Urothelium cell line (cell line): ENCODE data around the gene SRP54.
"Not testable (repeated sequence)": the region's sequence is repeated elsewhere in the genome, so short reads cannot be mapped to it uniquely, and the experiment has no call there.

Experiments used
- DNase-seq: peaks from one replicate; pipeline ENCODE4 v3.0.0; 2011; ENCODE audit warnings: low spot score, mixed read lengths
- FAIRE-seq: peaks from 2 replicates; lab custom pipeline; 2011; peaks lifted over from hg19 to GRCh38; lab: Jason Lieb, UNC

Gene SRP54

DNA sequence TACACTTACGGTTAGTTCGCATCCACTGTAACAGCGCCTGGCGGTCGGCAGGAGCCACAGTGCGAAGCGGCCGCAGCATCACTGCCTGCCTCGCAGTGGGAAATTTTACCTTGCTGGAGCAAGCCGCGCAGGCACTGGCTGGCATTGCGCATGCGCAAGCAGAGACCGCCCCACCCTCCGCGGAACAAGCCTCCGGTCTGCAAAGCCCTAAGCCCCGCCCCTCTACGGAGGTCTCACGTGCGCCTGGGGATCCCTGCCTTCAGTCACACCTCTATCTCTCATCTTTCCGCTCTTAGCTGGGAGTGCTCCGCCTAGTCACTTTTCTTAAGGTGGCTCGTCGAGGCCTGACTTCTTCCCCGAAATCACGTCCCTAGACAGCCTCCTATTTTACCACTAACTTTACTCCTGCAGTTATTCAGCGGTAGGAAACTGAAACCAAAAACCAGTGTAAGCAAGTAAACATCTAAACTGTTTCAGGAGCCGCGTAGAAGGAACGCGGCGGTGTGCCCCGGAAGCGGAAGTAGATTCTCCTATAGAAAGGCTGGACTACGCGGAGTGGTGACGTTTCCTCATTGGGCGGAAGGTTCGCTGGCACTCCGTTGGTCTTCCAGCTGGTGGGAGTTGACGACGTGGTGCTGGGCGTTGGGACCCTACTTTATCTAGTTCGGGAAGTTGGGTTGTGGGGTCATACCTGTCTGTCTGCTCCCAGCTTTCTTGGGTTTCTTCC, at the start of gene SRP54:
Gene SRP54 (plus strand): TSS at position 572 of the 727 bp plus-strand sequence. CDS start 13,718 bp downstream, outside the sequence.
- FAIRE-seq = no peak
- DNase-seq = peak; percentile 99

DNA sequence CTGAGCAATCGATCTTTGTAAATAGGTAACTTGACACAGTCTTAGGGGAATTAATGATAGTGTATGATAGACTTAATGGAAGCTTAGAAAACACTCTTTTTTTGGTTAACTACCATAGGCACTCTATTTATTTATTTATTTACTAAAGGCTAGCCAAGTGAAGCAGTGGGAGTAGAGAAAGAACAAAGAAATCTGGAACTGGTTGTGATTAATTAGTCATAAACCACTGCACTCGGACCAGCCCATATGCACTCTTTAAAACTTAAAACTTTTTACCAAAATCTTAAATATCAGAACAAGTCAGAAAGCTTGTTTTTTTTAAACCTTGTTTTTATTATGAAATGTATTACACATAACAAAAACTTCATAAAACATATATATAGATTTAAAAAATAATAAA, 49.5 kb upstream of the SRP54 start:
- DNase-seq = no peak
- no peak for FAIRE-seq

DNA sequence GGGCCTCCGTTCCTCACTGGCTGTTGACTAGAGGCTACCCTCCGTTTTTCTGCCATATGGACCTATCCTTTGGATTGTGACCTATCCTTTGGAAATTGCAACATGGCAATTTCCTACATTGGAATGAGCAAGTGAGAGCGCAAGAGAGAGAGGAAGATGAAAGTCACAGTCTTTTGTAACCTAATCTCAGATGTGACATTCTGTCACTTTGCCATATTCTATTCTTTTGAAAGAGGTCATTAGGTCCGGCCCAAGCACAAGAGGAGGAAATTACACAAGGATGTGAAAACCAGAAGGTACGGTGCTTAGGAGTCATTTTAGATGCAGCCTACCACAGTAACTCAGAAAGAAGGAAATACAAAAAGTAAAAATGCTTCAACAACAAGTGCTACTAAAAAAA, 47.3 kb upstream of the SRP54 start:
- DNase-seq = no peak
- no peak for FAIRE-seq

DNA sequence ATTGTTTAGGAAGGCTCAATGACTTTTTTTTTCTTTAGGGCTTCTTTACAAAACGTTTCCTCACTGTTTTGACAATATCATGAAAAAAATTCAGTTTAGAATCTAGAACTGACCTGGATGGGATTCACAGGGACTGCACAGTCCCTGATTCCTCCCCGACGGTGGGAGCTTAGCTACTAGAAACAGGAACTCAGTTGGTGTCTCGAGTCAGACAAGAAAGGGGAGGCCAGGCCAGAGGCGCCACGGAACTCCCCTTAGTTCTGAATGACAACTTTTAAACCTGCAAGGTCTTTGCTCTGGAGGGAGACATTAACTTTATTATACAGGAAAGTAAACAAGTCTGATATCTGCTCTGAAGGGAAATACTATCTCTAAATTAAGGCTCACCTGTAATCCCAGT, 45.4 kb upstream of the SRP54 start:
- FAIRE-seq (no peak), DNase-seq (no peak)

DNA sequence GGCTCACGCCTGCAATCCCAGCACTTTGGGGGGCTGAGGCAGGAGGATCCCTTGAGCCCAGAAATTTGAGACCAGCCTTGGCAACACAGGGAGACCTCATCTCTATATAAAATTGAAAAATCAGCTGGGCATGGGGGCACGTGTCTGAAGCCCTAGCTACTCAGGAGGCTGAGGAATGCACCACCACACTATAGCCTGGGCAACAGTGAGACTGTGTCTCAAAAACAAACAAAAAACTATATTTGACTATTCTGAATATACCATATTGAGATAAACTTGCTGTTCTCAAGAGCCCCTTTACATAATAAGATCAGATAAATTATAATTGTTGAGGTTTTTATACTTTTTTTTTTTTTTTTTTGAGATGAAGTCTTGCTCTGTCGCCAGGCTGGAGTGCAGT, 44.9 kb upstream of the SRP54 start:
- DNase-seq = no peak
- no peak for FAIRE-seq

DNA sequence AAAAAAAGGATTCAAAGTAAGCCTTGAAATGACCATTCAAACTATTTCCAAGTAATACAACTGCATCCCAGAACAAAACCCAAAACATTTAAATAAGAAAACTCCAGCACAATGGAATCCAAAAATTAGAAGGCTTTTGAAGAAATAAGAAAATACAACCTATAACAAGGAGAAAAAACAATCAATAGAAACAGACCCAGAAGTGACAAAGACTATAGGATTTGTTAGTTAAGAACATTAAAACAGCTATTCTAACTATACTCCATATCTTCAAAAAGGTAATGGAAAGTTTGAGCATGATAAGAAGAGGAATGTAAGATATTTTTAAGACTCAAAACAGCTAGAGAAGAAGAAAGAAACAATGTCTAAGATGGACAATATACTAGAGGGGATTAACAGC, 39.3 kb upstream of the SRP54 start:
- DNase-seq (no peak), FAIRE-seq (no peak)

DNA sequence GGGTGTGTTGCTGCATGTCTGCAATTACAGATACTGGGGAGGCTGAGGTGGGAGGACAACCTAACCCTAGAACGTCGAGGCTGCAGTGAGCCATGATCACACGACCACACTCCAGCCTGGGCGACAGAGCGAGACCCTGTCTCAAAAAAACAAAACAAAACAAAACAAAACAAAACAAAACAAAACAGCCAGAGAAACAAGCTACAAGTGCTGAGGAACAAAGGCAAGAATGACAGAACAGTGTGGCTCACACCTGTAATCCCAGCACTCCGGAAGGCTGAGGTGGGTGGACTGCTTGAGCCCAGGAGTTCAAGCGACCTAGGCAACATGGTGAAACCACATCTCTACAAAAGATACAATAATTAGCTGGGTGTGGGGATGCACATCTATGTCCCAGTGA, 38.0 kb upstream of the SRP54 start:
- FAIRE-seq (no peak), DNase-seq (no peak)

DNA sequence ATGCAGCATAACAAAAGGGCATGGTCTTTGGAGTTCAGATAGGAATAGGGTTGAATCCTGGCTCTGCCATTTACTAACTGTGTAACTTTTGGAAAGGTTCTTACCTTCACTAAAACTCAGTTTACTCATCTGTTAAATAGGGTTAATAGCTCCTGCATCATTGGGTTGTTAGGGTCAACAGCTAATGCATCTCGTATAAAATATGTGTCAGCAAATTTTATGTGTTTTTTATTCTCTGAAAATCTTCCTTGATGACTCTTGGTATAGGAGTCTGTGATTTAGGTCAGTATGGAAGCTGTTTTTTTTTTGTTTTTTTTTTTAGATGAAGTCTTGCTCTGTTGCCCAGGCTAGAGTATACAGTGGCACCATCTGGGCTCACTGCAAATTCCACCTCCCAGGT, 36.1 kb upstream of the SRP54 start:
- FAIRE-seq (no peak), DNase-seq (no peak)

DNA sequence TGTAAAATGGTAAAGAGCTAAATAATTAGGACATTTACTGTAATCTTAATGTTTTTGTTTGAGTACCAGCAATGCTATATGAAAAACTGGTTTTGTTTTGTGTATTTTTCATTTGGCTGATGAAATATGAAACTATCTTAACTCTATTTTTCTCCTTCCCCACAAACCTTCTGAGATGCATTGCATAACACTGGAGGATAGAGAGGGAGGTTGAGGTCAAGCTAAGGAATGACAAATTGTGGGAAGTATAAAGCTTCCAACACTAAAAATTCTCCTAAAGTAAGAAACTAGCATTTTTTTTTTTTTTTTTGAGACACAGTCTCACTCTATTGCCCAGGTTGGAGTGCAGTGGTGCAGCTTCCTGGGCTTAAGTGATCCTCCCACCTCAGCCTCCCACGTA, 31.5 kb upstream of the SRP54 start:
- no peak for DNase-seq
- FAIRE-seq = no peak

DNA sequence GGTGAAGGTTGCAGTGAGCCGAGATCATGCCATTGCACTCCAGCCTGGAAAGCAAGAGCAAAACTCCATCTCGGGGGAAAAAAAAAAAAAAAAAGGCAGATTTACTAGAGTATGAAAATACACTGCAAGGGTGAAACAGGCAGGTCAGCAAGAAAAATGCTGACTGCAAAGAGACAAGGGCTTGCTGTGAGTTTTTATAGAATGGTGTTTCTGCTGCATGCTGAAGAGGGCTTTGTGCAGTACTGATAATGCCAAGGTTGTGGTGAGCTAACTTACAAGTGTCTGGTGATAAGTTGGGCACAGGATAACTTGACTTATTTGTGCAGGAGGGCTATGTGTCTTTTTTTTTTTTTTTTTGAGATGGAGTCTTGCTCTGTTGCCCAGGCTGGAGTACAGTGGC, 25.9 kb upstream of the SRP54 start:
- FAIRE-seq (no peak), DNase-seq (no peak)

DNA sequence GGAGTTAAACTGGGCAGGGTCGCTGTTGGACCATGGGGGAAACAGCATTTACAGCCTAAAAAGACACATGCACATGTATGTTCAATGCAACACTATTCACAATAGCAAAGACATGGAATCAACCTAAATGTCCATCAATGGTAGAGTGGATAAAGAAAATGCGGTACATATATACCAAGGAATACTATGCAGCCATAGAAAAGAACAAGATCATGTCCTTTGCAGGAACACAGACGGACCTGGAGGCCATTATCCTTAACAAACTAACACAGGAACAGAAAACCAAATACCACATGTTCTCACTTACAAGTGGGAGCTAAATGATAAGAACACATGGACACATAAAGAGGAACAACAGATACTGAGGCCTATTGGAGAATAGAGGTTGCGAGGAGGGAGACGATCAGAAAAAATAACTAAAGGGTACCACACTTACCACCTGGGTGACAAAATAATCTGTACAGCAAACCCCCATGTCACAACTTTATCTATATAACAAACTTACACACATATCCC, 25.0 kb upstream of the SRP54 start:
- FAIRE-seq (no peak), DNase-seq (no peak)

DNA sequence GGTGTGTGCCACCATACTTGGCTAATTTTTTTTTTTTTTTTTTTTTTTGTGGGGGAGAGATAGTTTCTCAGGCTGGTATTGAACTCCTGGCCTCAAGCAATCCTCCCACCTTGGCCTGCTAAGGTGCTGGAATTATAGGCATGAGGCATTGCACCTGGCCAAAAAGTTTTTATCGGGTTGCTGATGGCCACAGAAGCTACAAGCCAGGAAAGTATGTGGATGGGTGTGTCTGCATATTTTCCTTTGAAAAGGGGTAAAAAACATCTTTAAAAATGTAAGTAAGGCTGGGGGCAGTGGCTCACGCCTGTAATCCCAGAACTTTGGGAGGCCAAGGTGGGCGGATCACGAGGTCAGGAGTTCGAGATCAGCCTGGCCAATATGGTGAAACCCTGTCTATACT, 20.7 kb upstream of the SRP54 start:
- not testable (repeated sequence) for FAIRE-seq, DNase-seq

DNA sequence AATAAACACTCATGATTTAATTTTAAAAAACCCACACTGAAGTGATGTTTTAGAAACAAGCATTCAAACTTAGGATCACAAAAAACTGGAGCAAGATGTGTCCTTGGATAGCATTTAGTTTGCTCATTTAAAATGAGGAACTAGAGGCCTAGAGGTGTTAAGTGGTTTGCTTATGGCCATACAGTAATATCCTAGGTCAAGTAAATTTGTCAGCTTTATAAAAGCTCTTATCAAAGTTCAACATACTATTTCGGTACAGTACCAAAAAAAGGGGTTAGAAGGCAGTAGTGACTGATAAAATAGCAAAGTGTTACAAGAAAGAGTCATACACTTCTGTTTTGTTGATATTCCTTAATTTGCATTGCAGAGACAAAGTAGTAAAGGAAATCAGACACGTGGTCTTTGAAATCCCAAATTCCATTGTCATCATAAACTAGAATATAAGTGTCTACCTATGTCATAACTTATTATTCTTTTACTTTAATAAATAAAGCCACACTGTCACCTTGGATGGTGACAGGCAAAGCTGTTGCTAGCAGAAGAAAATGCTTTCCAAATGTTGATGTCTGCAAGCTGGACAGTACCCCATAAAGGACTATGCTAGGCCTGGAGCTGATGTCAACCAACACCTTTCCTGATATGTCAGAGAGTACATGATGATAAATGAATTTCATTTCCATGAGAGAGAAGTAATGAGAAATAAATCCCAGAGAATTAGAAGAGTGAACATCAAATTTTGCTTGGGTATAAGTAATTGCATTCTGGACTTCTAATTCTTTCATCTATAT, 17.6 kb upstream of the SRP54 start:
- FAIRE-seq = no peak
- DNase-seq = no peak

DNA sequence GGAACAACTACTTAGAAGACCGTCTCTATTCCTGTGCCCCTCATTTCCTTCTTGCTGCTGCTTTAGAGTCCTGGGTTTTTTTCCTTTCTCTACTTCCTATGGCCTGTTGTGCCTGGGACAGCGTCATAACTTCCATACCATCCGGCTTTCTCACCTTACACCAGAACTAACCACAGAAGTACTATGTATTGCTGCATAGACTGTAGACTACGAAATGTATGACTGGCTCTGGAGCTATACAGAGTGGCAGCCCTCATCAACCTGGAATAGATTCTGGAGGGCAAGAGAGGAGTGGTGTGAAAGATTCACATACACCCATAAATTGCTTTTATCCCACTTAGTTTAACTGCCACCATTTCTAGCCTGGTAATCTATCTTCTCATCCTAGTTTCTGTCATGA, 16.9 kb upstream of the SRP54 start:
- no peak for DNase-seq
- FAIRE-seq = no peak

DNA sequence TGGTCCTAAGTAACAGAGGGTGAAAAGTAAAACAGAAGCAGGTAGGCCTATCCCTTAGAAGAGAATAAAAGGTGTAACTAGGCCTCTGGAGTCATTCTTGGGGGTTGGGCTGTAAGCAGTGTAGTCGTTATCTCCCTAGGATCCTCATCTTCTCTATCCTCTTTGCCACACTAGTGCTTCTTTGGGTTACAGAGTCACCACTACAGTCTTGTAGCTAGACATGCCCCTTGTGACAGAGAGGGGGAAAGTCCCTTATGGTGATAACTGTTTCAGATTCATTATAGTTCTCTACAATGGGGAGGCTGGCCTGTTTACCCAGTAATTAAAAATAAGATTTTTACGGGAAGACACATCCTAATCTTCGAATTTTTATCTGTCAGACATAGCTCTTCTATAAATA, 16.4 kb upstream of the SRP54 start:
- FAIRE-seq (no peak), DNase-seq (no peak)

DNA sequence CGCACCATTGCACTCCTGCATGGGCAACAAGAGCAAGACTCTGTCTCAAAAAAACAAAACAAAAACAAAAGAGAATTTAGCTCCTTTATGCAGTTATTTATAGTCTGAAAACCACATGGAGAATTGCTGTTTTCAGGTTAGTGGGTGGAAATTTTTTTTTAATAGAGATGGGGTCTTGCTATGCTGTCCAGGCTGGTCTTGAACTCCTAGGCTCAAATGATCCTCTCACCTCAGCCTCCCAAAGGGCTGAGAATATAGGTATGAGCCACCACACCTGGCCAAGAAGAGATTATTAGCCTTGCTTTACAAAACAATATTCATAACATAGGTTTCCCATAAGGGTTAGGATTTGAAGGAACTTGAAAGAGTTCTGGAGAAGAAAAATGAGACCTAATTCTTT, 12.1 kb upstream of the SRP54 start:
- FAIRE-seq = no peak

DNA sequence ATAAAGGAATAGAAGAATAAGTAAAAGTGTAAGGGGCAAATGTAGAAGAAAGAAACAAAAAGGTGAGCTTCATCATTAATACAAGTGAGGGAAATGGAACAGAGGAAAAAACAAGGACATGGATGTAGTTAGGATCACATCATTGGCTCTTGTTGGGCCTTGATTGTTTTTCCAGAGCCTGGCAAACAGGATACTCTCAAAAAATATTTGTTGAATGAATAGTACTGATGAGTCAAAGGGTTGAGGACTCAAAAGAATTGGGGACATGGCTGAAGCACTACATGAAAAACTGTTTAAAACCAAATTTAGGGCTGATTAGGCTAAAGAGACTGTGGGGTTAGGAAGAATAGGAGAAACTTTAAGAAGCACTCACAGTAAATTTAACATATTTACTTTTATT, 11.4 kb upstream of the SRP54 start:
- DNase-seq (no peak), FAIRE-seq (no peak)

More for the DNA sequence above, 12.1 kb upstream of the SRP54 start:
- DNase-seq = no peak

DNA sequence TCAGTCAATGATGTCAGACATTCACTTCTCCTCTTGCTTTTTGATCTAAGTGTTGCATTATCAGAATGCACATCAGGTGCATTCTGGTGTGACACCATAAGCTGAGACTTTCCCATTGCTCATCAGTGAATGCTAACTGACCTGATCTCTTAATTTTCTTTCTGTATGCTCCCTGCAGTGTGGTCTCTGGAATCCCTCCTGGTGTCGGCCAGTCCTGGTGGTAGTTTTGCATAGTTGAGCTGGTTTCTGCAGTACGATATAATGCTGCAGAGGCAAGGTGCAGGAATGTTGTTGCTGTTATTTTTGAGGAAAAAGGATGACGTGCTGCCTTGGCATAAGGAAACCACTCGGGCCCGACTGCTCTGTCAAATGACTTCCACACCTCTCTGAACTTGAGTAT, 11.0 kb upstream of the SRP54 start:
- no peak for DNase-seq
- FAIRE-seq = no peak

DNA sequence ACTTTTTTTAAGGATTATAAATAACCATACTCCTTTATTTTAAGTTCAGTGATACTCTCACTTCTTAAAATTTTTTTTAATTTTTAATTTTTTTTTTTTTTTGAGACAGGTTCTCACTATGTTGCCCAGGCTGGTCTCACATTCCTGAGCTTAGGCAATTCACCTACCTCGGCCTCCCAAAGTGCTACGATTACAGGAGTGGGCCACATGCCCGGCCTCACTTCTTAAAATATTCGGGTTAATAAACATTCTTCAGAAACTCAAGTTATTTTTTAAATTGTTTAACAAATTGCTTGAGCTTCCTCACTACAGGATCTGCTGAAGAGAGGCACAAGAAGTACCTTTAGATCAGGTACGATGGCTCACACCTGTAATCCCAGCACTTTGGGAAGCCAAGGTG, 4.3 kb upstream of the SRP54 start:
- FAIRE-seq = no peak
- no peak for DNase-seq

DNA sequence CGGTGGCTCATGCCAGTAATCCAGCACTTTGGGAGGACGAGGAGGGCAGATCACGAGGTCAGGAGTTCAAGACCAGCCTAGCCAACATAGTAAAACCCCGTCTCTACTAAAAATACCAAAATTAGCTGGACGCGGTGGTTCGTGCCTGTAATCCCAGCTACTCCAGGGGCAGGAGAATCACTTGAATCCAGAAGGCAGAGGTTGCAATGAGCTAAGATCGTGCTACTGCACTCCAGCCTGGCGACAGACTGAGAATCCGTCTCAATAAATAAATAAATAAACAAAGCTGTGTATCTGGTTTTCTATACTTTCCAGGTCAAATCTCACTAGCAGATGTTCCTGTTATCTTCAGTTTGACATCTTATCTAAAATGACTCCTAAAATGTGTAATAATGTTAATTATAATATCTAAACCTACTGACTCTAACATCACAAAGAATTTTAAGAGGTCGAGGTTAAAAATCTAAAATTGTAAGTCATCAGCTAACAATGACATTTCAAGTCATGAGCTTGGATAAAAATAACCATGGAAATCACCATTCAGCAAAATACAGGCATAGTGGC, 2.4 kb upstream of the SRP54 start:
- no peak for FAIRE-seq
- DNase-seq = no peak

DNA sequence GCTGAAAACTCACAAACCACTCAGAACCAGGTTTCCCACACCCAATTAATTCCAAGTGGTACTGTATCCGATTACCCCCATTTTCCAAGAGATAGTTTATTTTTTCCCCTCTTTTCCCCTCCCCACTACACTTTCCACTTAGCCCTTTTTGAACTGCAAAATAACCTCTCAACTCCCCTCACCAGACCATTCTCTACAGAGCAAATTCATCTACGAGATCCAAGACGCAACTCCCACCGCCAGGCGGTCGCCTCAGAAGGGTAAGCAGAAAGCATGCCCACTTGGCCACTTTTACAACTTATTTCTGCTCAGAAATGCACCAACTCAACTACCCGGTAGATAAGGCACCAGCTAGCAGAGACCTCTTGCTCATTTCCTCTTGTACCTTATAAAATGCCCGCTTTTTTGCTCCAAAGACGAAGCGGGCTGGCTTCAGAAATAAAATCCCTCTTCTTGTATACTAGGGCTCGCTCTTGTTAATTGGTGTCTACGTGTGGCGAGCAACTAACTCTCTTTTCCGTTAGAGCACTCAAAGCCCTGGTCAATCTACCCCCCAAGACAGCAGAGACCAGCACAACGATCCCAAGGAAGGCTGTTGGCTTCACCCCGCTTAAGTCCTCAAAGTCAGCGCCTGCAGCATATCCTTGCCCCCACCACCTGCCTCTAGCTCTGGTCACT, 910 bp upstream of the SRP54 start:
- DNase-seq (peak; percentile 20), FAIRE-seq (no peak)
